Adrenal gland (tissue), 12 donors: ENCODE data around the gene SPINK4. TPM values are rescaled to one million over a fixed set of nuclear protein-coding genes. Genes with fewer than 3 reads are reported as not detected.

Experiments
- DNase-seq, 7 donors: peaks; one replicate each; pipeline ENCODE4 v3.0.0-alpha.2; 2019 to 2020
- H3K27ac ChIP-seq, 5 donors: fragments of 200-600 bp; sonication (generic) in 4 of 5; 1 replicate in 3 of 5; 2 replicates in 2 of 5; pipeline versions ENCODE4 v1.5.1 to v1.8.0; 2016 to 2020; ENCODE audit warnings: mild to moderate bottlenecking in 1 of 5
- H3K27me3 ChIP-seq: fragments of 200-600 bp; 2 replicates; pipeline ENCODE4 v1.8.0; 2021
- H3K36me3 ChIP-seq, 2 donors: fragments of 200-600 bp; replicated peaks in 1 of 2; 1 replicate in 1 of 2; 2 replicates in 1 of 2; pipeline versions ENCODE4 v1.5.1 to v1.8.0; 2018 to 2022
- H3K4me1 ChIP-seq, 2 donors: fragments of 200-600 bp; replicated peaks in 1 of 2; 1 replicate in 1 of 2; 2 replicates in 1 of 2; pipeline versions ENCODE4 v1.5.1 to v1.8.0; 2018 to 2021
- H3K4me3 ChIP-seq, 4 donors: fragments of 200-600 bp; sonication (generic) in 3 of 4; one replicate each; pipeline ENCODE4 v1.5.1; 2016 to 2018
- H3K9me3 ChIP-seq, 3 donors: fragments of 200-600 bp; sonication (generic) in 1 of 3; replicated peaks in 1 of 3; 1 replicate in 2 of 3; 2 replicates in 1 of 3; pipeline versions ENCODE4 v1.5.1 to v1.8.0; 2016 to 2021
- CTCF ChIP-seq, 6 experiments: fragments of 450-650 bp in 4 of 6; fragments of 200-600 bp in 2 of 6; sonication (generic) in 1 of 6; IDR thresholded peaks; 1 replicate in 5 of 6; 2 replicates in 1 of 6; pipeline versions ENCODE4 v1.5.1 to v1.8.0; 2016 to 2021; ENCODE audit warnings: antibody characterized with exemption in 6 of 6, mild to moderate bottlenecking in 2 of 6, moderate library complexity in 1 of 6
- POLR2A ChIP-seq, 2 donors: fragments of 450-650 bp; IDR thresholded peaks; one replicate each; pipeline ENCODE4 v1.6.1; 2017; ENCODE audit warnings: antibody characterized with exemption in 2 of 2, mild to moderate bottlenecking in 2 of 2, moderate library complexity in 1 of 2
- WGBS, 4 donors: extraction: QIAGEN DNeasy Blood & Tissue Kit in 2 of 4; methylation state at CpG; one replicate each; pipeline versions ENCODE4 v1.1.5 to v1.1.7; 2013 to 2017; 5-methylcytosine and 5-hydroxymethylcytosine counted together
- intact Hi-C, 2 donors: fragments of 100-400 bp; cut with DNase I; formaldehyde crosslinking; loops; one replicate each; pipeline versions ENCODE4 v1.14.1 to v1.15.0; 2022 to 2023
- polyA plus RNA-seq, 3 donors: library from polyadenylated mRNA; stranded (reverse); fragments of 200-250 nt in 2 of 3; fragments of 350-450 nt in 1 of 3; fragmentation: Illumina TruSeq in 1 of 3; extraction: RNeasy Lipid Tissue Mini Kit (QIAGEN cat#74804) in 1 of 3; gene quantifications; one replicate each; pipeline ENCODE4 v1.2.3, GENCODE V29; 2013 to 2014
- total RNA-seq, 9 donors: library from RNA; depleted of rRNA in 4 of 9; stranded (reverse); fragments of >200 nt in 4 of 9; fragments of 120-200 nt in 1 of 9; fragmentation: NEBNext Ultra II Directional in 1 of 9; extraction: Animal tissue kit (Norgen Biotek cat#: 25700) in 1 of 9; gene quantifications; one replicate each; pipeline versions ENCODE4 v1.1.0 to v1.2.4, GENCODE V29; 2013 to 2023
- donor health status: healthy with polysubstance abuse.
- donor health status: Bipolar disorder and iron deficiency.
- donor health status: DM: yes; HTN: yes; CAD: no.
- donor health status: DM: no; HTN: no; CAD: no.
- donor health status: DM: no; HTN: no; CAD: no.
- donor health status: DM: yes; HTN: yes; CAD: no.

The SPINK4 gene
- total and polyA plus RNA-seq, 12 donors, result 1.7 to 12.0 (median 4.3) TPM; not detected in 7

- 0 to 2% (median 0%) methylated on average over 14 of the region's 14 CpGs for WGBS, 4 donors
- intact Hi-C loops, result loop anchor here (10.0 kb wide), 2 partner anchors 55 to 175 kb away; no protein-coding TSS in a partner anchor
- peaks cover 13 to 36% of the 10 kb centered on the region in 2 donors for H3K4me1 ChIP-seq
- no peaks in the 10 kb centered on the region for H3K27me3 ChIP-seq
- no peak for DNase-seq
- H3K9me3 ChIP-seq, result no peaks in the 10 kb centered on the region
- TF ChIP-seq POLR2A (IDR thresholded peaks at IDR 0.05) (no peak), CTCF (IDR thresholded peaks at IDR 0.05) (no peak)
- peaks cover 0 to 8% of the 10 kb centered on the region in 2 donors for H3K36me3 ChIP-seq
- H3K27ac ChIP-seq, result peak overlapping the region; percentile 97 to 100 (median 99)
- peak overlapping the region in 3 of 4 donors; percentile 1 to 82 (median 66) for H3K4me3 ChIP-seq
Observed at GRCh38 chr9:33289936-33290246, 49.9 kb downstream of the SPINK4 start.

GRCh38 chr9:33290247-33291030 is 50.5 kb downstream of the SPINK4 start, which contains the start of gene NFX1:
Gene NFX1, plus strand, starts transcription at chr9:33290516. Its CDS starts 57 bp downstream, at chr9:33290573.
- Histone ChIP-seq H3K27me3 (no peaks in the 10 kb centered on the region), H3K9me3 (no peaks in the 10 kb centered on the region), H3K27ac (peak within 1 kb of the TSS; percentile 97 to 100 (median 99)), H3K4me1 (peaks cover 13 to 36% of the 10 kb centered on the region in 2 donors), H3K4me3 (peak within 1 kb of the TSS; percentile 66 to 95 (median 80)), H3K36me3 (peaks cover 0 to 14% of the 10 kb centered on the region in 2 donors)
- TF ChIP-seq POLR2A (IDR thresholded peaks at IDR 0.05) (peak; percentile 86 to 97), CTCF (IDR thresholded peaks at IDR 0.05) (no peak)
- peak; percentile 97 to 99 (median 98) for DNase-seq
- intact Hi-C loops, result loop anchor here in 1 of 2 donors (10.0 kb wide), 1 partner anchor 56 kb away; no protein-coding TSS in a partner anchor
- 0% methylated on average over 21 to 63 of the region's 63 CpGs for WGBS, 4 donors

- DNase-seq, result no peak
- peak overlapping the region; percentile 66 to 95 (median 80) for H3K4me3 ChIP-seq
- H3K27ac ChIP-seq, result peak overlapping the region in 4 of 5 donors; percentile 97 to 100 (median 100)
- WGBS, 4 donors, result 16 to 26% (median 20%) methylated on average over 6 to 7 of the region's 7 CpGs
- intact Hi-C loops, result loop anchor here in 1 of 2 donors (10.0 kb wide), 1 partner anchor 56 kb away; no protein-coding TSS in a partner anchor
- H3K36me3 ChIP-seq, result peaks cover 0 to 19% of the 10 kb centered on the region in 2 donors
- H3K9me3 ChIP-seq, result no peaks in the 10 kb centered on the region
- TF ChIP-seq POLR2A (IDR thresholded peaks at IDR 0.05), result no peak
- no peak for TF ChIP-seq CTCF (IDR thresholded peaks at IDR 0.05)
- H3K4me1 ChIP-seq, result peaks cover 13 to 37% of the 10 kb centered on the region in 2 donors
- H3K27me3 ChIP-seq, result no peaks in the 10 kb centered on the region
Observed at GRCh38 chr9:33291031-33291397, 51.0 kb downstream of the SPINK4 start.

- TF ChIP-seq POLR2A (IDR thresholded peaks at IDR 0.05), result no peak
- no peak for TF ChIP-seq CTCF (IDR thresholded peaks at IDR 0.05)
- peak overlapping the region in 1 of 4 donors; percentile 66 for H3K4me3 ChIP-seq
- 89 to 91% (median 90%) methylated on average over 5 of the region's 5 CpGs for WGBS, 4 donors
- H3K9me3 ChIP-seq, result no peaks in the 10 kb centered on the region
- H3K27ac ChIP-seq, result peak overlapping the region in 3 of 5 donors; percentile 97 to 100 (median 99)
- peaks cover 13 to 42% of the 10 kb centered on the region in 2 donors for H3K4me1 ChIP-seq
- DNase-seq, result no peak
- H3K36me3 ChIP-seq, result peaks cover 0 to 28% of the 10 kb centered on the region in 2 donors
- H3K27me3 ChIP-seq, result no peaks in the 10 kb centered on the region
- intact Hi-C loops, result loop anchor here in 1 of 2 donors (10.0 kb wide), 1 partner anchor 57 kb away; no protein-coding TSS in a partner anchor
Observed at GRCh38 chr9:33291901-33292300, 51.9 kb downstream of the SPINK4 start.
